NCI-H2196 treated with DMSO at 0.1 percent for 48 hours (cell line): ENCODE data around the gene TMPRSS3.

ENCODE experiments used
- DNase-seq: peaks from one replicate; lab custom pipeline; 2025; ENCODE audit not compliant: unreplicated experiment; lab: John Stamatoyannopoulos, UW

The TMPRSS3 gene

DNA sequence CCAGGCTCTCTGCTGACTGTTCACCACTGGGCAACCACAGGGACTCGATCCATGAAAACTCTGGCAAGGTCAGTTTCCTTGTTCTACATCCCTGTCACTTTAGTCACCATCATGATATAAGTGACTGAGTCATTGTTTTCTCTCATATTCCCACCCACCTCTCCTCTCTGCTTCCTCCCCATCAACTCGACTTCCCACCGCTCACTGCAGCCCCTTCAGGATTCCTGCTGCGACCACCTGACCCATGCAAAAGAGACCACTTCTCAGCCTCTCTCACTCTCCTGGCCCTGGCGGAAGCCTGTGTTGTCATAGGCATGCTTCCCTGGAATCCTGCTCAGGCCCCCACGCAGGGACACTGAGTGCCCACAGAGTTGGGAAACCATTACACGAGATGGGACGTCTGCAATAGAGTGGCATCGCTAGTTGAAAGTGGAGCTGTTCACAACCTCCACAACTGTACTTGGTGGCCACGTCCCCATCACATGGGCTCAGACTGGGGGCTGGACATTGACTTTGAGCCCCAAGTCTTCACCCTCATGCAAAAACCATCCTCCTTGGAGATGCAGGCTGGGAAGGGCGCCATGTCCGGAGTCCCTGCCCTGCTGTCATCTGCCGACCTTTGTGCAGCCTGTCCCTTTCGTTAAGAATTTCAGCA is 43.3 kb downstream of the TMPRSS3 start:
- no peak for DNase-seq

DNA sequence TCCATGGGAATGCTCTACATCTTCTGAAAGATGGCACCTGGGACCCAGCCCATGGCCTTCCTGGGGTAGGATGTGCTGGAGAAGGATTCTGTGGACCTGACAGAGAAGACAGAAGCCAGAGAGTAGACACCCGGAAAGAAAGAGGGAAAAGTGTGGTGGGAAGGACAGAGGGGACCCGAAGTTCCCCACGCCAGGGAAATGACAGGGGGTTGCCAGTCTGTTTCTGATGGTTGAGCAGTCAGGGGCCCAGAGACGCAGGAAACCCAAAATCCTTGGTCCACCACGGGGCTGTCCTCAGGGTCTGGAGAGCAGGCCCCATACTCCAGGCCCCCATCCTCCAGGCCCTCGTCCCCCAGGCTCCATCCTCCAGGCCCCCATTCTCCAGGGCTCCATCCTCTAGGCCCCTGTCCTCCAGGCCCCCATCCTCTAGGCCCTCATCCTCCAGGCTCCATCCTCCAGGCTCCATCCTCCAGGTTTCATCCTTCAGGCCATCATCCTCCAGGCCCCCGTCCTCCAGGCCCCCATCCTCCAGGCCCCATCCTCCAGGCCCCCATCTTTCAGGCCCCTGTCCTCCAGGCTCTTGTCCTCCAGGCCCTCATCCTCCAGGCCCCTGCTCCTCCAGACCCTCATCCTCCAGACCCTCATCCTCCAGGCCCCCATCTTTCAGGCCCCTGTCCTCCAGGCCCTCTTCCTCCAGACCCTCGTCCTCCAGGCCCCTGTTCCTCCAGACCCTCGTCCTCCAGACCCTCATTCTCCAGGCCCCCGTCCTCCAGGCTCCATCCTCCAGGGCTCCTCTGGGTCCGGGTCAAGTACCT is 44.0 kb downstream of the TMPRSS3 start:
- DNase-seq = no peak

DNA sequence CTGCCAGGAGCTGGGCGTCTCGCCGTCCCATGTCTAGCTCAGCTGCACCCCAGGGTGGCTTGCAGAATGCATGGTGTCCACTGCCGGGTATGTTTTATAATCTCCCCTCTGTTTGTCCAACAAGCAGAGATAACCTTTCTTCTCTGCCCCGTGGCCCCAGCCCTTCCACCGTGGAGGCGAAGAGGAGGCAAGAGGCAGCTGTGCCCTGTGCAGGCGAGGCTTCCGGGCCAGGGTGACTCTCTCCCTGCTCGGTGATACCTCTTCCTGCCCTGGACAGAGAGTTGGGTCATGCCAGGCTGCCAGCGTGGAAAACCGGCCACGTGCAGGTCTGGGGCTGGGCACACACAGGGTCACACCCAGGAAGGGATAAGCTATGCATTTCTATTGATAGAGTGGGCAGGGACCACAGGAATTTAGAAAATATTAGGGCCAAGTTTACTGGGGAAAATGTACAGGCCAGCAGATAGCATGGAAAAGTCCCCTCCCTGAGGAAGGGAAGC is 44.9 kb downstream of the TMPRSS3 start, which contains the start of gene TFF2:
Gene TFF2 (minus strand): TSS at position 68 of the 500 bp plus-strand sequence. CDS start 37 bp downstream, at position 31.
- no peak for DNase-seq

DNA sequence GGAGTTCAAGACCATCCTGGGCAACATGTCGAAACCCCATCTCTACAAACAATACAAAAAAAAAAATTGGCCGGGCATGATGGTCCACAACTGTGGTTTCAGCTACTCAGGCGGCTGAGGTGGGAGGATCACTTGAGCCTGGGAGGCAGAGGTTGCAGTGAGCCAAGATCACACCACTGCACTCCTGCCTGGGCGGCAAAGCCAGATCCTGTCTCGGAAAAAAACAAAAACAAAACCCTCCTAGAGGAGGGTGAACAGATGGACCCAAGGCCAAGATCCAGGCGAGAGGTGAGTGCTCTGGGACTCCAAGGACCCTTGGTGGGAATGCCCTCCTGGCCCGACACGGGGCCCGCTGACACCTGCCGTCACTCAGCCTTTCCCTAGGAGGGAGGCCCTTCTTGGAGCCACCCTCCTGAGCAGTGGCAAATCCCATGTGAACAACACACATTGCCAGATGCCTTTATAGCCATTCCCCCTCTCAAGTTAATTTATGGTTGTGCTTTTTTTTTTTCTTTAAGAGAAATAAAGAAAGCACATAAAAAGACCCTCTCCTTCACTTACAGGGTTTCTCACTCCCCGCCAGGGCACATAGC is 45.4 kb downstream of the TMPRSS3 start:
- no peak for DNase-seq

DNA sequence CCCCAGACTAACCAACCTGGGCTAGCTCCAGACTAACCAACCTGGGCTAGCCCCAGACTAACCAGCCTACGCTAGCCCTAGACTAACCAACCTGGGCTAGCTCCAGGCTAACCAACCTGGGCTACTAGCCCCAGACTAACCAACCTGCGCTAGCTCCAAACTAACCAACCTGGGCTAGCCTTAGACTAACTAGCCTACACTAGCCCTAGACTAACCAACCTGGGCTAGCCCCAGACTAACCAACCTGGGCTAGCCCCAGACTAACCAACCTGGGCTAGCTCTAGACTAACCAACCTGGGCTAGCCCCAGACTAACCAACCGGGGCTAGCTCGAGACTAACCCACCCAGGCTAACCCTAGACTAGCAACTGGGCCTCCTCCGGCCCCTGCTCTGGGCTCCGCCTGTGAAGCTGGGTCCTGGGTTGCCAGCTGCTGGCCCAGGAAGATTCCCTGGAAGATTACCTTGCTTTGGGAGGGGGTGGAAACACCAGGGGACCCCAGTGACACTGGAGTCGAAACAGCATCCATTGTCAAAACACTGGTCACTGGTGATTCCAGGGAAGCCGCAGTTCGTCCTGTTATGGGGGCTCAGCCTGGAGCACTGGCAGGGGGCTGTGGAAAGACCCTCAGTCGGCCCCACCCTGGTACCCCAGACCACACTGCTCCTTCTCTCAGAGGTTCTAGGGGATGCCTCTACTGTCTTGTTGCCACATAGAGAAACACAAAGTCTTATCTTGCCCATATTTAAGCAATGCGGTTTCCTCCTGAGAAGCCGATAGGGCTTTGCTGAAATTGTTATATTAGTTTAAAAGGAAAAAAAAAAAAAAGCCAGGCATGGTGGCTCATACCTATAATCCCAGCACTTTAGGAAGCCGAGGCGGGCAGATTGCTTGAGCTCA is 46.2 kb downstream of the TMPRSS3 start:
- DNase-seq = no peak

DNA sequence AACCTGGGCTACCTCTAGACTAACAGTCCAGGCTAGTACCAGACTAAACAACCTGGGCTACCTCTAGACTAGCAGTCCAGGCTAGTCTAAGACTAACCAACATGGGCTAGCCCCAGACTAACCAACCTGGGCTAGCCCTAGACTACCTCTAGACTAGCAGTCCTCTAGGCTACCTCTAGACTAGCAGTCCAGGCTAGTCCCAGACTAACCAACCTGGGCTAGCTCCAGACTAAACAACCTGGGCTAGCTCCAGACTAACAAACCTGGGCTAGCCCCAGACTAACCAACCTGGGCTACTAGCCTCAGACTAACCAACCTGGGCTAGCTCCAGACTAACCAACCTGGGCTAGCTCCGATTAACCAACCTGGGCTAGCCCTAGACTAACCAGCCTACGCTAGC is 47.1 kb downstream of the TMPRSS3 start:
- DNase-seq = no peak

DNA sequence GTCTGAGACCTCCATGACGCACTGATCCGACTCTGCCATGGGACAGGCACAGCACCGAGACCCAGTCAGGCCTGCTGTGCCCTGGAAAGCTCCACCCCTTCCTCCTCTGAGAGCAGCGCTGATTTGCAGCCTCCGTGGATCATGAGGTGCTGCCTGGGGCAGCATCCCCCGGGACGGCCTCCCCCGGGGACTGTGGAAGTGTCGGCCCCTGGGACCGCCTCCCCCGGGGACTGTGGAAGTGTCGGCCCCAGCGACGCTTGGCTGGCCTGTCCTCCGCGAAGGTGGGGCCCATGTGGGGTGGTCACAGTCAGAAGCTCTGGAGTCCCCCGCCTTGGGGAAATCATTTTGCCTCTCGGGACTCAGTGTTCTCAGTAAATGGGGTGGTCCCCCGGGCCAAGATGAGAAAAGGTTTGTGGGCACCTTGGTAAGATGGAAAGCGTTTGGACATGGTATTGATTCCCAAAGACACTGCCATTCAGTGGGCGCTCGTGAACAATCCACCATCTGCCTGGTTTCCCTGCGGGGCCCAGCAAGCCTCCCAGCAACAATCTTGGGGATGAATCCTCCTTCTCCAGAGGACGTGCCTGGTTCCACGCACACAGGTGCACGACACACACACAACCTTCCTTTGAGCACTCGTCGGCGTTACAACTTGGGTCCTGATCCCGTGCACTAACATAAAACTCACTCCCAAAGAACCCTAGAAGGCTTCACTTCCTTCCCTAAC is 48.1 kb downstream of the TMPRSS3 start:
- no peak for DNase-seq

DNA sequence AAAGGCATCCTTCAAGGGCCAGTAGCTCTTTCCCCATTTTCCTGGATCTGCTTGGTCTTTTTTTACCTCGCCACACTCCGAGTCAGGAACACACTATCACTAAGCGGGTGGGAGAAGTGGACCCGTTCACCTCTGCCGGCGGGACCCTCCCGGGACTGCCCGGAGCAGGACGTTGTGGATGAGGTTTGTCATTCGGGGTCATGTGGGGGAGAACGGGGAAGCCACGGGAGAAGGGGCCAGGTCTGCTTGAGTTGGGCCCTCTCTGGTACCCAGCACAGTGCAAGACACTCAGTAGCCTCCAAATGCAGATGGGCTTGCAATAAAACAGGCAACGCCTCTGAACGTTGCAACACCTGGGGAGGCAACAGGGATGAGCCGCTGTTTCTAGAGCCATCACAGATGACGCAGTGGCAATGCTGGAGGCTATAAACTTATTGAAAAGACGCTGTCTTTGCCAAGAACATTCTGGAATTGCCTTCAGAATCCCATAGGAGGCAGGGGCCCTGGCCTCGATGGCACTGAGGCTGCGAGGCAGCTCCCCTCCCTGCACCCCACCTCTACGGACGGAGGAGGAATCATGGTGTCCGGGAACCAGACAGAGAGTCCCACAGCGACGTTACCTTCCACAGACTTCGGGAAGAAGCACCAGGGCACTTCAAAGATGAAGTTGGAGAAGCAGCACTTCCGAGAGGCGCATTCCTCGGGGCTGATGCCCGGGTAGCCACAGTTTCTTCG is 48.8 kb downstream of the TMPRSS3 start:
- no peak for DNase-seq

DNA sequence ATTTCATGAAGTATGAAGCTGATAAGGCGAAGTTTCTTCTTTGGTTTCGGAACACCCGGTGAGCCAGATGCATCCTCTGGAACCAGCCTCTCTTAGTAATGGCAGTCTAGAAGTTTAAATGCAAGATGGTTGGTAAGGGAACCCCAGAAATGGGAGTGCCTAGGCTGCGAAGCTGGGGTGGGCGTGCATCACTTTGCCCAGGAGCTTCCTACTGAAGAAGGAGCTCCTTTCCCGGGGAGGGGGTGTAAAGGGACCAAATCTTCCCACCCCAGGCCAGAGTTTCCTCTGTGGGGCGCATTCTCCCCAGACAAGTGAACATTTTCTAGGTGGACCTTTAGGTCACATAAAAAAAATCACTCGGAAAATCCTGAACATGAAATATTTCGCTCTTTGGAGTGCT is 49.4 kb downstream of the TMPRSS3 start:
- no peak for DNase-seq

DNA sequence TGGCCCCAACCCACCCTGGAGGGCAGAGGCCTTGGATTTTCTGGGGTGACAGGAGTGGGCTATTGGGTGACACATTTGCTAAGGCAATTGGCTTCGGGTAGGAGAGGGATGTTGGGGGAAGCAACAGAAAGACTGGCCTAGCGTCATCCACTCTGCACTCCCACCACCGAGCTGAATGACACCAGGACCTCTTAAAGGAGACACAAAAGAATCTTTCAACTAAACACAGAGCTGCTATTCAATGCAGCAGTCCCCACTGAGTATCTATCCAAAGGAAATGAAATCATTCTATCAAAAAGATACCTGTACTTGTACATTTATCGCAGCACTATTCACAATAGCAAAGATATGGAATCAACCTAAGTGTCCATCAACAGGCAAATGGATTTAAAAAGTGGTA is 51.2 kb downstream of the TMPRSS3 start:
- DNase-seq = no peak

DNA sequence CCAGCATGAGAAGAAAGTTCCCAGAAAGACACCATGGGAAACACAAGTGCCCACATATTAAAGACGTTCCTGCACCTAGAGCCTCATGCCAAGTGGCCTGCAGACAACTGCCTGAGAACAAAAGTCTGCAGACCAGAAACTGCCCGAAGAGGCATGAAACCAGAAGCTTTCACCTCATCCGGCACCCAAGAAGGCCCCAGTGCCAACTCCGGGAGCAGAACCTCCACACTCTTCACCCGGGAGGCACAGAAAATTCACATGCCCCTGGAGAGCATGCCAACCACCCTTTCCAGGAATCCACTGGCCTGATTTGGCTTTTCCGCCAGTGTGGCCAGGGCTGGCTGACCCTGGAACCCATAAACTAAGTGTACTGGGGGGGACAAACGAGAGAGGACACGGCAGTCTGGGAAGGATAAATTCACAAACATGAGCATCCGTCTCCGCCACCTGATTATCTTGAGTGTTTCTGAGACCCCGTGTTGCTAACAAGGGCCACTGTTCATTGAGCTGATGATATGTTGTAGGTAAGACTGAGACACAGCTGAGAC is 51.8 kb downstream of the TMPRSS3 start:
- DNase-seq = no peak

DNA sequence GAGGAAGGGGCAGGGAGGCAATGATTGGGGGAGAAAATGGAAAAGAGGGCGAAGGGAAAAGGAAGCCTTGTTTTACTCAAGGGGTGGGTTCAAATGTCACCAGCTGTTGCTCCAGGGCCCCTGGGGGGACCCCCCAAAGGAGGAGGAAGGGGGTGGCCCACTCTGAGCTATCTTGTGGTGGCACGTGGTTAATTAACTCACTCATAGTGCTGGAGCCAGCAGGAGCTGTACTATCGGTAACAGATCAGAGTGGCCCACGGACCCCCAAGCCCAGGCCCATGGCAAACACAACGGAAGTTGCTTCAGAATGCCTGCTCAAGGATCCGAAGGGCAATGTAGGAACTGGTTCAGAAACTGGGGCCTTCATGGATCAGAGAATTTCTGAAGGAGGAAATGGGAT is 52.3 kb downstream of the TMPRSS3 start:
- no peak for DNase-seq

DNA sequence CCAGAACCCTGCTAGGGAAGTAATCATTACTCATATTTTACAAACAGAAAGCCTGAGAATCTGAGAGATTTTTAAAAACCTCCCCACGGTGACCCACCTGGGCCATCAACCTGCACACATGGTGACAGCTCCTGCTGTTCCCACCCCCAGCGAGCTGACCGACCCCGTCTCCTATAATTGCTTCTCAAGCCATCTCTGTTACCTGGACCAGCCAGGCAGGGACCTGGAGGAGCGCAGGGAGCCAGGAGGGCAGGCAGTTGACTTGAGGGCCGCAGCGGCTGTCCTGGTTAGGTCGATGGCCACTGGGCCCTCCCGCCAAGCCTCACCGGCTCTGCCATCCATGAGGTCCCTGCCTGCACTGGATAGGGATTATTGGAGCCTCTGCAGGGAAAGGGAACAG is 52.8 kb downstream of the TMPRSS3 start:
- DNase-seq = no peak

DNA sequence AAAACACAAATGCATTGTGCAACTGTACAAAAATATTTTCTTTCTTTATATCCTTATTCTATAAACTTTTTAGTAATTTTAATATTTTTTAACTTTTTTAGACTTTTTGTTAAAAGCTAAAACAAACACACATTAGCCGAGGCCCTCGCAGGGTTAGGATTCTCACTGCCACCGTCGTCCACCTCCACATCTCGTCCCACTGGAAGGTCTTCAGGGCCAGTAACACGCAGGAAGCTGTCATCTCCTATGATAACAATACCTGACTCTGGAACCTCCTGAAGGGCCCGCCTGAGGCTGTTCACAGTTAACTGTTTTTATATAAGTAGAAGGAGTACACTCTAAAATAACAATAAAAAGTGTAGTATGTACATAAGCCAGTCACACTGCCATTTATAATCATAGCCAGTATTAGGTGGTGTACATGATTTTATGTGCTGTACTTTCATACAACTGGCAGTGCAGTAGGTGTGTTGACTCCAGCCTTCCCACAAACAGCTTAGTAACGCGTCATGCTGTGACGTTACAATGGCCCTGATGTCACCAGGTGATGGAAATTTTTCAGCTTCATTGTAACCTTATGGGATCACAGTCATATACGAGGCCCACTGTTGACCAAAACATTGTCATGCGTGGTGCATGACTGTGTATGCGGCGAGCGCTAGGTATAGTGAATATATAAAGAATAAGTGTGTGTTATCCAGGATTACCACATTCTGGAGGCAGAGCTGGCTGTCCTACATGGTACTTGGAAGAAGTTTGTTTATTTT is 53.9 kb downstream of the TMPRSS3 start:
- no peak for DNase-seq

DNA sequence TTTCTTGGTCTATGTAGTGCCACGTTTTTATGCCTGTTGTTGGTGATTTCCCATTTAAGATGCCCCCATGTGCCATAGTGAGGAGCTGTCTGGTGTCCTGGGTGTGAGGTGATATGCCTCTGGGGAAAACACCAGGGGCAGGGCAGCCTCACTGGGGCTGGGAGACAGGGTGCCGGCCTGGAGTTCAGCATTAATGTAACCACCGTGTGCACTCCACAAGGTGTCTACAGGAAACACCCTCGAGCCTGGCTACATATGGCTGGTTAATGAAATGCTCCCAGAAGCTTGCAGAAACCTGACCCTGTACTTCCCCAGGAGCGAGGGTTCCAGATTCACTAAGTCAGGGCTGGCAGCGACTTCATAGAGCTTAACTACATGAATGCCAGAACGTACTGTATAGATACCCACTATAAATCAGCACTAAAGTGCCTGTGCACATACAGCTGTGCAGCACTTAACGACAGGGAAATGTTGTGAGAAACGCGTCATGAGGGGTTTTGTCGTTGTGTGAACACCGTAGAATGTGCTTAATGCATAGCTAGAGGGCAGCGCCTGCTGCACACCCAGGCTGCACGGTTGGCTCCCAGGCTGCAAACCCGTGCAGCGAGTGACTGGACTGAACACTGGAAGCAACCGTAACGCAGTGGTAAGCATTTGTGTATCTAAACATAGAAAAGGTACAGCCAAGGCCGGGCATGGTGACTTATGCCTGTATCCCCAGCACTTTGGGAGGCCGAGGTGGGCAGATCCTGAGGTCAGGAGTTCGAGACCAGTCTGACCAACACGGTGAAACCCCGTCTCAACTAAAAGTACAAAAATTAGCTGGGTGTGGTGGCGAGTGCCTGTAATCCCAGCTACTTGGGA is 55.4 kb downstream of the TMPRSS3 start:
- no peak for DNase-seq

DNA sequence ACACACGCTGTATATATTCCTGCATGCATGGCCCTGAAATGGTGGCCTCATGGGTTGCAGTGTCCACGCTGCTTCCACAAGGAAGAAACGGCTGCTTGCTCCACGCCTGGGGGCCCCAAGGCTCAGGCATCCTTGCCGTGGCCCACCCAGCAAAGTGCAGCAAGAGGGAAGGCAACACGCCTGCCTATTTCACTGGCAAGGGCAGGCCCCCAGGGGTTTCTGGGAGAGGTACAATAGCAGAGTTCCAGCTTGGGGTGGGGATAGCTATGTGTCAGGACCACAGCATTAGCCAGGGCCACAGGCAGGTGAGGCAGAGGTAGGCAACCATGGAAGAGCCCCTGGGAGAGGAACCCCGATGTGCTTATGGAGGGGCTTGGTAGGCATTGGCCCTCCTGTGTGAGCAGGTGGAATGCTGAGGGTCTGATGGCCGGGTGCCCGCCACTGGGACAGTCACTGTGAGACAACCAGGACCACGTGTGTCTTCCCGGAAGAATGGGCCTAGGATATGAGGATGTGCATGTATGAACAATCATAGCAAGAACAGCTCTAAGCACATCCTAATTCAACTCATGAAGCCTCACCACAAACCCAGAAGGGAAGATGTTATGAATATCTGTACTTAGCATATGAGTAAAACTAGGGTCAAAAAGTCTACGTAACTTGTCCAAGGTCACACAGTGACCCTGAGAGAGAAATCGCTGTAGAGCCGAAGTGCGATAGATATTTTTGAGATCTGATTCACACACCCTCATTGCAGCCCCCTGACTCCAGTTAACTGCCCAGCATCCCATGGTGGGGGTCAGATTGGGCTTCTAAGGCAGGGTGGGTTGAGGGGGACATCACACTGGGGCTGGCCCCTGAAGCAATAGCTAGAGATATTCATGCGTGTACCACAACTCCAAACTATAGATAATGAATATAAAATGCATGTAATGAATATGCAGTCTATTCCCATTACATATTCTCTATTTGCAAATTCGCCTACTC is 56.8 kb downstream of the TMPRSS3 start:
- DNase-seq = no peak
